Measurements from ENCODE around the gene DACH1.
"Not testable (repeated sequence)": the region's sequence is repeated elsewhere in the genome, so short reads cannot be mapped to it uniquely, and the experiment has no call there.

DACH1 gene

DNA sequence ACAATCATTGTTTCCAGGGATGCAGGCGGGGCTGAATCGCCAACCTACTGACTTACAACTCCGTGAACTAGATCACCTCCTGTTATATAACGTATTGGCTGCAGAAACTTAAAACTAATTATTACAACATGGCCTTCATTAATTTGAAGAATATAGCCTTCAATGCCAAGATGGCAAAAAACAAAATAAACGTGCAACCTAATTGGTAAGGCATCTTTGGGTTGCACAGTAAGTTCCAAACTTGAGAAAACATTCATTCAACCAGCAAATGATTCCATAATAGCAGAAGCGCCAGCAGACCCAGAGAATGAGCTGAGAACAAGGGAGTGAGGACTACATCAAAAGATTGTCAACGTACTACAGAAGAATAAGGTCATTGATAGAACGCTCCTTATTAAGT lies 39.8 kb downstream of the DACH1 start:
- DNase-seq: no peak

DNA sequence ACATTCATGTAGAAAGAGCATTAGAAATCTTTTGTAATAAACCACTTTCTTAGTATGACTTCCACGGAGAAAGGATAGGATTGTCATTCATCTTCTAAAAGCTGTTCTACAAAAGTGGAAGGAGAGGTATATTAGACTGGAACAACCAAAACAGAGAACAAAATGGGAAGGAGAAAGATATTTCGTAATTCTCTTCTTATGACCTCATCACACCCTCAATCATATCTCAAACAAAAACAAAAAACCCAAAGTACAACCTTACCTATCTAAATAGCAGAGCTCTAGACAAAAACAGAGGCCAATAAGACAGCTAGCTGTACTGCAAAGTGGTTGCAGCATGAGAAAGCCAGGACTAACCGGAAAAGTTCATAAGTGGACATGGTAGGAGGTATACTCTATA lies 46.3 kb downstream of the DACH1 start:
- DNase-seq: no peak

DNA sequence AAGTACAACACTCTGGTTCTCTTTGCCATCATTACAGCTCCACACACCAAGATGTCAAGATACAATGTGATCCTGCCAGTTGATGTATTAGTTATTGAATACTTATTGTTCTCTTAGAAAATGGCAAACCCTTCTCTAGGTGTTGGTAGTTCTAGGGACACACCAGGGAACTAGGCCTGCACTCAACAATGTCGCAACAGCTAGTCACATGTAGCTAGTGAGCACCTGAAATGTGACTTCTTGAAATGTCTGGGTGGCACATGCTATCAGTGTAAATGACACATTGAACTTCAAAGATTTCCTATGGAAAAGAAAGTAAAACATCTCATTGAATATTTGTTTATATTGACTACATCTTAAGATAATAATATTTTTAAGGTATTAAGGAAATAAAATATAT lies 49.7 kb downstream of the DACH1 start:
- no peak for DNase-seq

DNA sequence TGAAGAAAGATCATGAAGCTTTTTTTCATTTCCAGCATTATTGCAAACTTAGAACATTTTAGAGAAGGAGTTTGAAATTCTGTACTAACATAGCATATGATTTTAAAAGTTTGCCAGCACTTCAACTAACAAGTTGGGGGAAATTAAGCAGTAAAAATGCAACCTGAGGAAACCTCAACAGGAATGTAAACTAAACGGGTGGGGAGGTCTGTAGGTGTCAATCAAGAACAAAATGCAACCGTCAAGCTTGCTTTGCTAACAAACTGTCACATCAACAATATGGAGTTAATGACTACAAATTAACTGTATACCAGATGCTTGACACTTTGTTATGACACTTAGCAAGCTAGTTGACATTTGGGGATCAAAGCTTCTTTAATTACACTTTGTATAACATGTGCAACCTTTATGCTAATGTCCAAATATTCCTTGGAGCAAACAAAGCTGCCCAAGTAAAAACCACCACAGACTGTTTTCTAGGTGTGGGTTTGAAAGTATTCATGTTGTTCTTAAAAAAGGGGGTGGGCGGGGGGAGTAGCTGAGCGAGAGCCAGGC lies 52.1 kb downstream of the DACH1 start:
- DNase-seq: no peak

DNA sequence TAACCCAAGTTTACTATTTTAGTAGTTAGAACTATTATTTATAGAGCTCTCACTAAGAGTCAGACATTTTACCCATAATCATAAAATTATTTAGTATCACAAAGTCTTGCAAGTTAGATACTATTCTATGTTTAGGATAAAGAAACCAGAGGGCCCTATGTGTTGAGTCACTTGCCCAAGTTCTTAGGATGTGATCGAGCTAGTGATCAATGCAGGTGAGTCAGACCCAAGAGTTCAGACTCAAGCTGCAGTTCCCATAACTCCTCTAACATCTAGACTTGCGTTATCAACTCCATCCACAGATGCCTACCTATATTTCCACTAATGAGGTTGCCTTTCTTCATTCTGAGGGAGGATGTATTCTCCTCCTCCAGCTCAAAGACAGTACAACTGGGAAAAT lies 53.8 kb downstream of the DACH1 start:
- DNase-seq: no peak

DNA sequence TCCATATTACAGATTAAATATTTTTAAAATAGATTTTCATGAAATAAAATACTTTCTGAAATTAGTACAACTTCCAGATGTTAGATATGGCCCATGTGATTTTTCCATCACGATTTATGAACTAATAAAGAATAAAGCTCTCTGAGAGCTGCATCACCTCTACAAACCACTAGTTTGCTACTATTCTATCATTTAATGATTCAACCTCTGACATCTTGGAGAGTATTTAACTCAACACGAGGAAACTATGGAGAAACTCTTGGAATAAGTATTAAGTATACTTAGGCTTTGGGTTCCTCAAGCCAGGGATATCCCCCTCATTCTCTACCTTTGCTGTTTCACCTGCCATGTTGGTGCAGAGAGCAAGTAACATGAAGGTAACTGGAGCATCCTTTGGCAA lies 55.7 kb downstream of the DACH1 start:
- no peak for DNase-seq

DNA sequence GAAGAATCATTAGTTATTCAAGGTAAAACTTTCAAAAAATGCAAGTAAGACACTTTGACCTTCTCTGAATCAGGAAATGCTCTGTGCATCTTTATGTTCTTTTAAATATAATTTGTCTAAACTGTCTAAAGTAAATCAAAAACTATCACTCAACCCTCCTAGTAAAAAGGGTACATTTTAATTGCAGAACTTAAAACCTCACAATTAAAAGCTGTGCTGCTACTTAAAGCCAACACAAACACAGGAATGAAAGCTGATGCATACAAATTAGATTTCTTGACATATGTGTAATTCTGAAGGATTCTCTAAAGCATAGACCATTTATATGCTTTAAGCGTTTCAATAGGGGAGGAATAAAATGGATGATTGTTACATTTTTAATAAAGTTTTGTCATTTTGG lies 58.3 kb downstream of the DACH1 start:
- no peak for DNase-seq

DNA sequence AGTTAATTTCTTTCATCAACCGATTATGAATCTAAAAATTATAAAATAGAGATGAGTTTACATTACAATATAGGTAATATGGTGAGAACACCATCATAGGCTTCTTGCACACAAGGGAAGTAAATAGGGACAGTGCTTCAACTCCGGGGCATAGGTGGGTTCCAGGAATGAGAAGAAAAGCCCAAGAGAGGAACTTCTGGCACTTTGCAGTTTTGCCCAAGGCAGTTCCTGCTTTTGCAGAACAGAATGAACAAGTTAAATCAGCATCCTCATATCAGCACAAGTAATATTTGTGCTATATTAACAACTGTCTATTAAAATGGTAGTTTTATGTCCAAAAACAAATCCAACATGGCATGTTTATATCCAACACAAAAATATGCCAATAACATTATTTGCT lies 60.1 kb downstream of the DACH1 start:
- DNase-seq: no peak

DNA sequence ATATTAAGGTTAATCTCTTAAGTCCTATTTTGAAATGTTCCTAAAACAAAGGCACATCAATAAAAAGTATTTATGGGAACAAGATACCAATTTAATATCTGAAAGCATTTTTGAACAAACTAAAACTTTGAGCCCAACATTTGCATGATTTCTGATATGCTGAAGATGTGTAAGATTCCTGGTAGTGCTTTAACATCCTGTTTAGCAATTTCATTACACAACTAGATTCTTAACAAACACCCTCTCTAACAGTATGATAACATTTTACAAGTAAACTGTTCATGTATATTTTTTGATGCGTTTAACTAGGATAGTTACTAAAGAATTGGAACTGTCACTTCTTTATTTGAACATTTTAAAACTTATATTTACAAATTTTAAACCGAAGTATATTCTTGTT lies 63.9 kb downstream of the DACH1 start:
- no peak for DNase-seq

DNA sequence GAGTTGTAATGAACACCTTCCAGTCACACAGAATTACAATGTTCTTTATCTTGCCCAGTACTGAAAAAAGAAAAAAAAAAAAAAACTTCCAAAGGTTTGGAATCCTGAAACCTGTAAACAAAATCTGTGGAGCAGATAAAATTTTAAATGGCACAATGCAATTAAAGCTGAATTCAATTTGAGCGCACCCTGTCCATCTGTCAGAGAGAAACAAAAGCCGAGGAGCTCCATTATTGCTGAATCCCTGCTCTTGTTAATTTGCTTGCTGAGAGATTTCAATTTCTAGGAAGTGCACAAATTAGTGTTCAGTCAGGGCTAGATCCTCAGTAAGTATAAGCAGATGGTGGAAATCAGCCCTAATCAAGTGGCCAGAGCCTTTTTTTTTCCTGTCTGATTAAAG lies 65.2 kb downstream of the DACH1 start:
- DNase-seq: no peak

DNA sequence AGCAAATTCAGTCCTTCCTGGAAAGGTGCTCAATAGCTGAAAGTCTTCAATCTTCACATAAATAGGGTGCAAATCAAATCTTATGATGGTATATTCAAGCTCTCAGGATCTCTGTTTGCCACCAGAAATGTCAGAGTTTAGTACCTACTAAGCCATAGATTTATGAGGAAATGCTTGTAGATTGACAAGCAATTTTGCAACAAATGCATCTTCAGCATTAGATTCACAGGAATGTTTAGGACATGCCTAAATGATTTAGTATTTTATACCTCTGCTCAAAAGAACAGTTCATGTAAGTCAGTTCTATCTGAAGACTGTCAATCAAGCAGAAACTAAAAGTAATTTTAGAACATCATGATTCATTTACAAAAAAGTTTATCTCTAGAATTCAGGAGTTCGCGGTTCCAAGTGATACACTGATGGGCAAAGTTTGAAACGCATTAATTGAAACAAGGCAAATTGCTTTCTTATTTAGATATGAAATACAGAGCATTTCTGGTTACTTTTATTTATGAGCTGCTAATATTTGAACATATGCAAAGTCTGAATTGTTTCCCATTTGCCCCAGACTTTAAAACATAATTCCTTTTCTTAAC lies 65.7 kb downstream of the DACH1 start:
- no peak for DNase-seq

DNA sequence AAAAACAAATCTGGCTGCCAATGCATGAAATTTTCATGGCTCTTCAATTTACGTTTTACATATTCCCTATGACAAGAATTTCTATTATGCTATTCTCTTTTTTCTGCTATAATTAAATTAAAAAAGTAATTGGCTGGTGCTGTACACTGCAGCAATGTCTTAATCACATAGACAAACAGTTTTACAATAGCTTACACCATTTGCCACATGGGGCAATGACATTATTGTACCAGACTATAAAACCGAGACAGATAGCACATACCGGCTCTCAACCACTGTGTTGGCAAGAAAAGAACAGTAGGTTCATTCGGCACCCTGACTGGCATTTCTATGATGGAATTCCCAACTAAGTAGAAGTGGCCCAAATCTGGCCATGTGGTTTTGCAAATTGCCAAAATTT lies 67.7 kb downstream of the DACH1 start:
- DNase-seq: no peak

DNA sequence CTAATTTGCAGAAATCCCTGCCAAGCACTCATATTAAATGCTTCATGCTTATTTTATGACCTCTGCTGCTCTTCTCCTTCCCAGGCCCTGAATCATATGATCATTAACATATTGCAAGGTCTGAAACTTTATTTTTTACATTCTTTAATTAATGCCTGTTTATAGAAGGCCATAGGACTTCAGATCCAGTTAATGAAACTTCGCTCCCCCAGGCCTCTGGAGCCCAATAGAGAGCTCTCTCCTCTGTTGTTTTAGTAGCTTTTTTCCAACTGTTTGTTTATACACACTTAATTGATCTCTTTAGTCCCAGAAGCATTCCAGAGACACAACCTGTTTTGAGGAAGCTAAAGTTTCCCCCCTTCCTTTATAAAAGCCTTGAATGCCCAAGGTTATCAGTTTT lies 68.3 kb downstream of the DACH1 start:
- no peak for DNase-seq

DNA sequence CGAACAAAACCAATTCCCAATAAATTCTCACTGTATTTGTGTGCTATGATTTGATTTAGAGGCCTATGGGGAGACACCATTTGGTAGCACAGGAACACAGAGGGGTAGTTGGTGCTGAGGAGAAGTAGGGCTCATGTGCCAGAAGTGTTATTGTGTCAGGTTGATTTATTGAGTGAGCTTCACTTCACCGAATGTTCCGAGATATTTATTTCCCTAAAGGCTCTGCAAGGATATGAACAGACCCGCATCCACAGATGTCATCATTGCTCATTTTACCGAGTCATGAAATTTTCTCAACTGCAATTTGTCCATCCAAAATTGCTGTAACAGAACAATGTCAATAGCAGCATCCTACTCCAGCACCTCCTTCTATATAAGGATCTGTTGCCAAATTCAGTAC lies 69.5 kb downstream of the DACH1 start:
- no peak for DNase-seq

DNA sequence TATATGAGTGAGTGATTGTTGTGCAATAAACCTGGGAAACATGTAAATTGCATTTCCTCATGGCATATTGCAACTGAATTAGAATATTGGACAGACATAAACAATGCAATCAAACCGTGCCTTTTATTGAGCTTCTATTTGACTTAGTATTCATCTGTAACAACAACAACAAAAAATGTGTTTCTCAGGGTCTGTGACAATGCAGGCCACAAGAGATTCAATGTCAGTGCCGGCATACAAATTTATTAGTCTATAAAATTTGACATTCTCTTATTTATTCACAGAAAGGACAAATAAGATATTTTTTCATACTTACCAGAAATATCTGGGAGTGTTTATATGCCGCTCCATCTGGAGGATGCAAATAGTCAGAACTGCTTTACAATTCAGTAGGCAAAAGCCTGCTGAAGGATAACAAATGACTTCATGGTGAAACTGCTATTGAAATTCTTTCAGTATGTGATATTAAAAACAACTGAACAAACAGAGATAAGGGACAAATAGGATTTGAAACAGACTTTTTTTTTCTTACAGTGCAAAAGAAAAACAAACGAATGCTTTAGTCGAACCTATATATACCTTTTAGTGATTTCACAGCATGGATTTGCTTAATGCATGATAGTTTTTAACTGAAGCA lies 77.2 kb downstream of the DACH1 start:
- no peak for DNase-seq

DNA sequence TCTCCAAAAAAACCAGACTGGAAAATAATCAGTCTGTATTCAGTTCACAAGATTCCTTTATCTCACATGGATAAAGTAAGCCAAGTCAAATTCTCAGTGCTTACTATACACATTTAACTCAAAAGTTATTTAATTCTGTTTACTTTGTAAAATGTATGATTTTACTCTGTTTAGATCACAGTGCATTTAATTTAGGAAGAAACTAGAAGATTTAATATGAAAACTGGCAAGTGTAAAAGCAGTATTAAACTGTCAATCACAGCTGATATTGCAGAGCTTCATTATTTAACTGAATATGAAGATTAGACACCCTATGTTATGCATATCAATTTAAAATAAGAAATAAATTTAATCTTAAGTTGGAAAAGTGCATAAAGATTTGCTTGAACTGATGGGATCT lies 78.0 kb downstream of the DACH1 start:
- DNase-seq: no peak

DNA sequence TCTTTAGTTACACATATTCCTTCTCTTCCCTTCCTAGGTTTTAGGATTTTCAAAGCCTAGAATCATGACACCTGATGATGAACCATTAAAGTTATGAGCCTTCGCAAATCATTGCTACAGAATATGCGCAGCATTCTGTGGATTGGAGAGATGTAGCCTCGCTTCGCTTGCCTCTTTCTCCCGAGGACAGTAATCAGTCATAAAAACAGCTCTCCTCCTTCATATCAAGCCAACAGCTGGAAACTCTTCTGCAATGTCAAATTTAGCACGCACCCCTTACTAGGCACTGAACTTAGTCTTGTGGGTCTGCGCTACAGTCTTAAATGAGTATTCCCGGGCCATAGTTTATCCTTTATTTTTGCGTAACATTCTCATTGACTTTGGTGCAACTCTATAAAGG lies 79.6 kb downstream of the DACH1 start:
- no peak for DNase-seq

DNA sequence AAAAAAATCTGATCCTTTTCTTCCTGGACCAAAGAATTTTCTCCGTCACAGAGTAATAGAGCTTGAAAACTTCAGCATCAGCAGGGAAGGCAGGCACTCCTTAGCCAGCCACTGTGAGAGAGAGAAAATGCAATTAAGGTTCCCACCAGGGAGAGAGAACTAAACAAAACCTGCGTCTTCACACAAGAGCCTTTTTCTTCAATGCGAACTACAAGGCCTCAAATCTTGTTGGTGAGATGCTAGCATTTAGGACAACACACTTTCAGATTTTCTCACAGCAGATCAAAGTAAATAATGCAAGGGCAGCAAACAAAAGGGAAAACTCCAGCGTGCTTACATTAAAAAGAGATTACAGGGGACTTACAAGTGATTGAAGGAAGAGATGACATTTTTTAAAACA lies 80.1 kb downstream of the DACH1 start:
- no peak for DNase-seq

DNA sequence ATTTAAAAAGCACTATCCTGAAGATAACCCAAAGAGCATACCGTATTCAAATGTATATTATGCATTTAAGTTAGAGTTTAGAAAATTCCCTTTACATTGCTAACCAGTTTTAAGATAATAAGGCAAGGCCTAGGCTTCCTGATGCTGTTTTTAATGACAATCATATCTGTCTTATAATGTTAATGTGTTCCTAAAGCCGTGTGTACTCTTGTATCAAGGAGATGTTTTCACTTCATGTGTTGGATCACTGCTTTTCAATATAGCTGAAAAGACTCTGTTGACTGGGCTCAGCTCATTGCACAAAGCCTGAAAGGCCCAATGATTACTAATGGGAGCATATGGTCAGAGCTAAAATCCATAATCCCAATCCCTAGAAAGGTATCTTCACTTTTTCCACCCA lies 81.6 kb downstream of the DACH1 start:
- no peak for DNase-seq

DNA sequence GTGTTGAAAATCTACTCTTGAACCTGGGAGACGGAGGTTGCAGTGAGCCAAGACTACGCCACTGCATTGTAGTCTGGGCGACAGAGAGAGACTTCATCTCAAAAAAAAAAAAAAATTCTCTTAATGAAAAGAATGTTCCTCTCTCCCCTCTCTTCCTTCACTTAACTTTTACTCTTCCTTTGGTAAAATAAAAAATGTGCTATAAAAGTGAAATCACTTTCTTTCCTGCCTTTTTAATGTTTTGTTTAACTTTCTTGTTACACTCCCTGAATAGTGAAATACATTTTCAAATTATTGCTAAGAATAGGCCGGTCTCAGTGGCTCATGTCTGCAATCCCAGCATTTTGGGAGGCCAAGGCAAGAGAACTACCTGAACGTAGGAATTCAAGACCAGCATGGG lies 86.5 kb downstream of the DACH1 start:
- no peak for DNase-seq

DNA sequence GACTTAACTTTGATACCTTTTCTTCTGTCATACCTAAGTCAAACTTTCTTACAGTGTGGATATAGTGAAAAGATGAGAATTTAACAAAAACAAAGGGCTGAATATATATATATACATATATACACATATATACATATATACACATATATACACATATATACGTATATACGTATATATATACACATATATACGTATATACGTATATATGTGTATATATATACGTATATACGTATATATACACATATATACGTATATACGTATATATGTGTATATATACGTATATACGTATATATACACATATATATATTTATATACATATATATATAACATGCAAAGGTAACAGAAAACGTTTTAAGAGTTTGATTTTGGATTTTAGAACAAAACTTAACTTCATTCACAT lies 88.0 kb downstream of the DACH1 start:
- not testable (repeated sequence) for DNase-seq

DNA sequence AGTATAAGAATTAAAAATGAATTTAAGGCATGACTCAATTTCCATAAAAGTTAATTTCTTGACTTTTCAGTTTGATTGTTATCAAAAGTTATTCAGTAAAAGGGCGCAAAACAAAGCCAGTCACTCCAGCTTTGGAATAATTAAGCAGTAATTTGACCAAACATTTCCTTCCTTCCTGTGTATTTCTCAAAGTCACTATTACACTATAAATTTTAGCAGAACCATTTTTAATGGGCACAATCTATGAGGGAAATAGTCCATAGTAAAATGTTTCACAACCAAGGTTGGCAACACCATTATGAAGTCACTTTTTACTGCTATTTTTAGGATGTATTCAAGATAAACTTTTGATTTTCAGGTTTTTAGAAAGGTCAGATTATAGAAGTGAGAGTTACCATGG lies 91.0 kb downstream of the DACH1 start:
- no peak for DNase-seq

DNA sequence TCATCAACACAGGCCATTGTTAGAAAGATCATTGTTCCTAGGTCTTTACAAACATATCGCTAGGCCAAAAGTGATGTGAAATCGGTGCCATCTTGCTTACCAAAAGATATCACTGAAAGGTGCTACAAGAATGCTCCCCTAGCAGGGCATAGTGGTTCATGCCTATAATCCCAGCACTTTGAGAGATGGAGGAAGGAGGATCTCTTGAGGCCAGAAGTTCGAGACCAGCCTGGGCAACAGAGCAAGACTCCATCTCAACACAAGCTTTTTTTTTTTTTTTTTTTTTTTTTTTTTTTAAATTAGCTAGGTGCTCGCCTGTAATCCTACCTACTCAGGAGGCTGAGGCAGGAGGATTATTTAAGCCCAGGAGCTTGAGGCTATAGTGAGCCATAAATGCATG lies 92.1 kb downstream of the DACH1 start:
- no peak for DNase-seq

DNA sequence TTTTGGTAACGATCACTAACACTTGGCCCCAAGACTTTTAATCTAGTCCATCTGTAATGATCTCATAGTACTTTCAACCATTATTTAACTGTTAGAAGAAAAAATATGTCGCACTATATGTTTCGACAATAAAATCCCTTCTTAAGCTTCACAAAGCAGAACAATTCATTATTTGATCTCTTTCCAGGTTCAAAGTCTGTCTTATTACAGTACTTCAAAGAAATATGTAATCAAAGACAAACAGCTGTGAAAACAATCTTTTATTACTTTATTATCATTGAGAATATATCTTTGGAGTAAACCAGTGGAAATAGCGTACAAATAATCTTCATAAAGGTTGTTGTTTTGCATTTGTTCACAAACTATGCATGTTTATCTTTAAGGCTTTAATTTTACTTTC lies 93.5 kb downstream of the DACH1 start:
- no peak for DNase-seq

DNA sequence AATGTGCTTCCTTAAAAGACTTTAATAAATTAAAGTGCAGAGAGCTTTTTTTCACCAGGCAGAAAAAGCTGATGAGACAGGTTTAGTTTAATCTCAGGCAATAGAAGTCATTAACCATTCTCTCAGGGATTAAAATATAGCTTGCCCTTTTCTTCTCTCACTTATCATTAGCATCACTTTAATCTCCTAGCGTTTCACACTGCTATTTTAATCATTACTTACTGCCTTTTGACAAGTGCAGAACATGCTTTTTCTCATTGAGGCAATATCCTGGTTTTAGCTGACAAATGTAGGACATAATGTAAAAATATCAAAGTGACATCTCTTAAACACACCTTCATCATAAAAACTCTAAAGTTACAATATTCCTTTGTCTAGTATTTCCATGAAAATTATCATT lies 94.6 kb downstream of the DACH1 start:
- no peak for DNase-seq
